Activated naive CD8-positive, alpha-beta T cell treated with anti-CD3 and anti-CD28 coated beads, Interleukin-2, amount 50 U/mL, for 16 hours (primary cell): Measurements from ENCODE around the gene HHIPL1.
"Not testable (repeated sequence)": the region's sequence is repeated elsewhere in the genome, so short reads cannot be mapped to it uniquely, and the experiment has no call there.

Source experiments
- DNase-seq: peaks from one replicate; pipeline ENCODE4 v3.0.0-alpha.2; 2020; ENCODE audit warnings: low read depth, low spot score

Gene HHIPL1

DNA sequence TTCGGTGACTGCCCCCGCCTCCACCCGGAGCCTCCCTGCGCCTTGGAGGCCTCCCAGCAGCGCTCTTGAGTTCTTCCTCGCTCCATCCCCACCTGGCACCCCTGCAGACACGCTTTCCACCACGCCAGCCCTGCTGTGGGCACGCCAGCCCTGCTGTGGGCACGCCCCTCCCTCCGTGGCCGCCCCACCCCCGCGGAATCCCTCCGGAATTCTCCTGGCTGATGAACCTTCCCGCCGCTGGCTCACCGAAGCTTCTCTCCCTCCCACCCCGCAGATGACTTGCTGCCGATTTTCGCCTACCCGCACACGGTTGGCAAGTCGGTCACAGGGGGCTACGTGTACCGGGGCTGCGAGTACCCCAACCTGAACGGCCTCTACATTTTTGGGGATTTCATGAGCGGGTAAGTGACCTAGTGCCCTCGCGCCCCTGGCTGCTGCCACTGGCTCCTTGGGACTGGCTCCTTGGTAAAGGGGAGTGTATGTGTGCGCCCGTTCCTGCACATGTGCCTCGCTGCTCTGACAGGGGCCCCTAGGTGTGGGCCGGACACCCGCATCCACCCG is 15.2 kb downstream of the HHIPL1 start:
- DNase-seq = no peak

DNA sequence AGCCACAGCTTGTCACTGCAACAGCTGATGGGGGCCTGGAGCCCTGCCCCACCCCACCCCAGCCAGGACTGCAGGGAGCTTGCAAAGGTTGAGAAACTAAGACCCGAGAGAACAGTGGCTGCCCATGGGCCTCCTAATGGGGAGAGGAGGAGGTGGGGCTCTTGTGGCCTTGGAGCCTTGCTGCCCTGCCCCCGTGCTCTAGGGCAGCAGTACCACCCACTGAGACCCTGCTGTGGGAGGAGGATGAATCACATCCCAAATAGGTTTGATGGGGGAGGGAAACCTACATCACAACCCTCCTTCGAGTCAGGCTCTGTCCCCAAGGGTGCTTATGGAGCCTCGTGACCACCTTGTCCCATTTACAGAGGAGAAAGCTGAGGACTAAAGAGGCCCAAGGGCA is 15.9 kb downstream of the HHIPL1 start:
- DNase-seq = no peak

DNA sequence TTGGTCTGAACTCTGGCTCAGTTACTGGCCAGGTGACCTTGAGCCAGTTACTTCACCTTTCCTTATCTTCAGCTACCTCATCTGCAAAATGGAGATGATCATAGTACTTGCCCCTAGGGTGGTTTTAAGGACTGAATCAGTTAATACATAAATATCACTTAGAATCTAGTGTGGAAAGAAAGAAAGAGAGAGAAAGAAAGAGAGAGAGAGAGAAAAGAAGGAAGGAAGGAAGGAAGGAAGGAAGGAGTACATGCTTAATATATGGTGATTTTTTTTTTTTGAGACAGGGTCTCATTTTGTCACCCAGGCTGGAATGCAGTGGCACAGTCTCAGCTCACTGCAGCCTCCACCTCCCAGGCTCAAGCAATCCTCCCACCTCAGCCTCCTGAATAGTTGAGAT is 16.3 kb downstream of the HHIPL1 start:
- DNase-seq = not testable (repeated sequence)

DNA sequence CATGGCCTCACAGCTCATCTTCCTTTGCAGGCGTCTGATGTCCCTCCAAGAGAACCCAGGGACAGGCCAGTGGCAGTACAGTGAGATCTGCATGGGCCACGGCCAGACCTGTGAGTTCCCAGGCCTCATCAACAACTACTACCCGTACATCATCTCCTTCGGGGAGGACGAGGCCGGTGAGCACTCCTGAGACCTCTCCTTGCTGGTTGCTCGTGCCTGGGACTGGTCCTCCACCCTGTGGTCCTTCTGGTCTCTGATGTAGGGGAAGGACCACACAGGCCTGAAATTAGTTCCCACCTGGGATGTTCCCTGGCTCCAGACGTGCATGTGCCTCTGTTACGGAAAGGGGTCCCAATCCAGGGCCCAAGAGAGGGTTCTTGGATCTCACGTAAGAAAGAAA is 17.9 kb downstream of the HHIPL1 start:
- DNase-seq = no peak

DNA sequence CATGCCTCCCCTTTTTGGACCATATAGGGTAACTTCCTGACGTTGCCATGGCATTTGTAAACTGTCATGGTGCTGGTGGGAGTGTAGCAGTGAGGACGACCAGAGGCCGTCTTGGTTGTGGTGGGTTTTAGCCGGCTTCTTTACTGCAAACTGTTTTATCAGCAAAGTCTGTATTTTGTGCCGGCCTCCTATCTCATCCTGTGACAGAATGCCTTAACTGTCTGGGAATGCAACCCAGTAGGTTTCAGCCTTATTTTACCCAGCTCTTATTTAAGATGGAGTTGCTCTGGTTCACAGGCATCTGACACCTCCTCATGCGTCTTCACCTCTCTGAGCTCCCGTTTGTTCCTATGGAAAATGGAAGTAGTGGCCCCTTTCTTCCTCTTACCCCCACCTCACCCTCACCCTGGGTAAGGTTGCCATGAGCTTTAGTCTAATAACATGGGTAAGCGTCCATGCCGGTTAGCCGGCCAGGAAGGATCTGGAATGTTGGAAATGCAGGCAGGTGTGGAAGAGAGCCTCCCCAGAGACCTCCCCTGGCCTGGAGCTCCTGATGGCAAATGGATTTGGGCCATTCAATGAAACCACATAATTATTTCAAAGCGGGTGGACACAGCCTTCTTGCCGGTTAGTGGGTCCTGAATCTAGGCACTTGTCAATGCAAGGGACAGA is 18.6 kb downstream of the HHIPL1 start:
- DNase-seq = no peak

DNA sequence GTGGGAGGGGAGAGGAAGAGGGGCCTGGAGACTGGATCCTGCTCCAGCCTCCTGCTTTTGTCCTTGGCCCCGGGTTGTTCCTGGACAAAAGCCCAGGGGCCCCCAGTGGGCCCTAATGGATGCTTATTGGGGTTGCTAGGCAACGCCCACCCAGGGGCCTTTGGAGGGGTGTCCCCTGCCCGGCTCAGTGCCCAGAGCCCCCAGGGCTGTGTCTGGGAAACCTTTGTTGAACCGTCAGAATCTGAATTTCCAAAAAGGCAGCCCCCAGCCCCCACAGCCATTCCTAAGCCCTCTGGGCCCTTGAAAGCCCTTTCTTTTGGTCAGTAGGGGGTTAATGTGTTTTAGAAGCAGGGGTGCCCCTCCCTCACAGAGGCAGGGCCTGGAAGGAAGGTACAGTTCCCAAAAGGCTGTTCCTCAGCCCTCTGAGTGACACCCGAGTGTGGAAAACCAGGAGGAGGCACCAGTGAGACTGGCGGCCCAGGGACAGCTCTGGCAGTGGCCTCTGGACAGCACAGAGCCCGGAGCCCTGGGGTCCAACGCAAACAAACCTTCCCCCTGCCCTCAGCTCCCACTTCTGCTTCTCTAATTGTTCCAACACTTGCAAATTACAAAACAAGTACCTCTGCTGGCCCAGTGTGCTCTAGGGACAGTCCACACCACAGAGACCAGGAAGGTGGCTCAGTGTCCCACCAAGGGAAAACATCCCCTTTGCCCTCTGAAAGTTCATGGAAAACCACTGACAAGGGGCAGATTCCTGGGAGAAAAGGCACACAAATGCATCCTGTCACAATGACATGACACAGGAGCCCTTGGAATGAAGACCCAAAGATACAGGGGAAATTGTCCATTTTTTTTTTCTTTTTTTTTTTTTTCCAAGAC is 19.4 kb downstream of the HHIPL1 start:
- DNase-seq = no peak

DNA sequence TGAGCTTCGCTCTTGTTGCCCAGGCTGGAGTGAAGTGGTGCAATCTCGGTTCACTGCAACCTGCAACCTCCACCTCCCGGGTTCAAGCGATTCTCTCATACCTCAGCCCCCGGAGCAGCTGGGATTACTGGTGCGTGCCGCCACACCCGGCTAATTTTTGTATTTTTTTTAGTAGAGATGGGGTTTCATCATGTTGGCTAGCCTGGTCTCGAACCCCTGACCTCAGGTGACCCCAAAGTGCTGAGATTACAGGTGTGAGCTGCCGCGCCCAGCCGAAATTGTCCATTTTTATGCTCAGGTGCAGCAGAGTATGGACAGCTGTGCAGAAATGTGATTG is 20.0 kb downstream of the HHIPL1 start:
- no peak for DNase-seq

DNA sequence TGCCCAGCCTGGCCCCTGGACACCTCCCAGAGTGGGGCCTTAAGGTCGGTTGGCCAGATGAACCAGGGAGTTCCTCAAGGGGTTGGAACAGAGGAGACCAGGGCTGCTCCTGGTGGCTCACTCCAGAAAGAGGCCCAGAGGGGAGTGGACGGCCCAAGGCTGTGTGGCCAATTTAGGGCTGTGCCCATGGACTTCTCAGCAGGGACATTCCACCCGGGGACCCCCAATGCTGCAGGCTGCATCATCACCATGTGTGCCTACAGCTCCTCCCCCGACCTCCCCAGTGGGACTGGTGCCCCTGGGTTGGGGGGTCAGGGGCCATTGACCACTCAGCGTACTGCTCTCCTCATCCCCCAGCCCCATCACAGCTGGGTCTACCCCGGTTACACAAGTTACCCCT is 21.6 kb downstream of the HHIPL1 start:
- DNase-seq = no peak

DNA sequence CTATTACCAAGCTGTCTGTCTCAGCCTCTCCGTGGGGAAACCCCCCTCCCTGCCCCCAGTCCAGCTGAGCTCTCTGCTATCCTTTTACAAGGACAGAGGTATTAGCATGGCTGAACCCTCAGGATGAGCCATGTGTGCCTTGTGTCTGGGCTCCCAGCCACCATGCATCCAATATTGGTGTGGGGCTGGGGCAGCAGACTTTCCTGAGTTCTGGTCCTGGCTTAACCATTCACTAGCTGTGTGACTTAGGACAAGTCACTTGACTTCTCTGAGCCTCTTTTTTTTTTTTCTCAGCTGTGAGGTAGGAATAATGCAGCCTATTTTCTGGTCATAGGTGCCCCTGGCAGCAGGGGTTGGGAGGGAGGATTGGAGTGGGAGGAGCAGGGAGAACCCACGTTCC is 22.1 kb downstream of the HHIPL1 start:
- DNase-seq = no peak

DNA sequence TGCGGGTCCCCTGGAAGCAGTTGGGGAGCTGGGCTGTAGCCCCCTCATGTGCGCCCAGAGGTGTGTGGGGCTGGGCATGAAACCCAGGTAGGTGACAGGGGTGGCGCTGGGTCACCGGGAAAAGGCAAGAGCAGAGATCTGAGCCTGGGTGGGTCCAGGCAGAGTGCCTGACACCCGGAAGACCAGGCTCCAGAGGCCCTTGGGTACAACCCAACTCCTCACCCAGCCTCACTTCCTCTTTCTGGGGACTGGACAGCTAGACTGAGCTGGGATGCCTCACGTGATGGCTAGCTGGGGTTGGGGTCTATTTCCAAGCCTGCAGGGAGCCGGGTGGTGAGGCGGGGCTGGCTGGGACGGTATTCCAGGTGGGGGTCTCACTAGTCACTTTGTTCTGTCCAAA is 22.9 kb downstream of the HHIPL1 start:
- DNase-seq = no peak

DNA sequence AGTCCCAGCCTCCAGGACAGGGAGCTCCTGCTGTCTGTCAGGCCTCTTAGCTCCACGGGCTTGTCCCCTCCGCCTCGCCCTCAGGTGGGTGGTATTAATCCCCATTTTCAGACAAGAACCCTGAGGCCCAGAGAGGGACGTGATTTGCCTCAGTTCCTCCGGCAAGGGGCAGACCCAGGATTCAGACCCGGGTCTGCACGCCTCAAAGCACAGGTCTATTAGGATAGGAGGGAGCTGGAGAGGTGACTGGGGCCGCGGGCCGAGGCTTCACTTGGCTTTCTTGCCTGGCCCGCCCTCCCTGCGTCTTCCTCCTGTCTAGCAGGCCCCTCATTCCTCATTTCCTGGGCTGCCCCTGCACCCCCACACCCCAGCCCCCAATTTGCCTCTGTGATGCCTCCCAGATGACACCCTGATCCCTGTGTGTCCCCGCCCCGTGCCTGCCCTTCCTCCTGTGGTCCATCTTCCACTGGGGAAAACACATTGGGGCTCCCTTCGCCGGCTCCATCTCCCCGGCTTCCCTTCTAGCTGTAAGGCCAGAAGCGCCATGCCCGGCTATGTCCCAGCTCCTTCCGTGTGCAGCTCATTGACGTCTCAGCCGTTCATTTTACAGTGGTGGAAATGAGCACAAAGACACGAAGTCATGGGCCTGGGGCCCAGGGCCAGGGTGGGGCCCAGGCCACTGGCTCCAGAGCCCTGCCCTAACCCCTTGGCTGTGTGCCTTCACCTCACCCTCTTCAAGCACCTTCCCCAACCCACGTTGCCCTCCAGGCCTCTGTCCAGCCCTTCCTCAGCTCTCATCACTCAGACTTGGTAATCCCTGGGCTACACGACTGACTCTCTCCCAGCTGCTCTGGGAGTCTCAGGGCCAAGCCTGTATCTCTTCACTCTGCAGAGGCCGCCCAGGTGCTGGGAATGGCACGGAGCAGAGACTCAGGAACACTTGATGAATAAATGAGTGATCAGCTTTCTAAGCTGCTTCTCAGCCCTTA is 23.7 kb downstream of the HHIPL1 start:
- DNase-seq = no peak

DNA sequence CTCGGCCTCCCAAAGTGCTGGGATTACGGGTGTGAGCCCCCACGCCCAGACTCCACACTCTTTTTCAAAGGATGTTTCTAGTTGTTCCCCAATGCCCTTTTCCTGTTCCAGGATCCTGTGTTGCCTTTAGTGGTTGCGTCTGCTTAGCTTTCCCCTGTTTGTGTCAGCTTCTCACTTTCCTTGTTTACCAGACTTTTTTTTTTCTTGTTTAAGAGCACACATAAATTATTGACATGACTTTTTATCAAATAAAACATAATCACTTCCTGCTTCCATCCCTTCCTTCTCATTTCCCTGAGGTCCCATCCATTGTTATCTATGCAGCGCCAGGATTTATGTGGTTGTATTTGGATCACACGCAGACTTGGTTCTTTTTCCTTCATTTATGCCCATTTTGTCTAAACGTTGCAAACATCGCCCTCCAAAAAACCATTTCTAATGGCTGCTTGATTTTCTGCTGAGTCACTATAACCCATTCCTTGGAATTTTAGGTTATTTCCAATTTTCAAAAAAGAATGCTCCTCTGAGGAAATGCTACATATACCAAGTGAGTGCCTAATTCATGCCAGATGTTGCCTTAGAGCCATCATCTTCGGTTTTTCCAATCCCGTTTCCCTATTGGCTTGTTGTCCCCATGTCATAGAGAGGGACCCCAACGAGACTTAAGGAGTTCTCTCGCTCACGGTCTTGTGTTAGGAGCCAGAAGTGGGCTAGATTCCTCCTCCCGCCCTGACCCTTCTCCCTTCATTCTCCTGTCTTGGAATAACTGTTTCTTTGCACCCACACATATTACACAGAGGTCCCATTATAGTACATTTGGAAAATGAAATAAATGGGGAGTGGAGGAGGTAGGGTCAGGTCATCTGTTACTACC is 25.7 kb downstream of the HHIPL1 start:
- no peak for DNase-seq

DNA sequence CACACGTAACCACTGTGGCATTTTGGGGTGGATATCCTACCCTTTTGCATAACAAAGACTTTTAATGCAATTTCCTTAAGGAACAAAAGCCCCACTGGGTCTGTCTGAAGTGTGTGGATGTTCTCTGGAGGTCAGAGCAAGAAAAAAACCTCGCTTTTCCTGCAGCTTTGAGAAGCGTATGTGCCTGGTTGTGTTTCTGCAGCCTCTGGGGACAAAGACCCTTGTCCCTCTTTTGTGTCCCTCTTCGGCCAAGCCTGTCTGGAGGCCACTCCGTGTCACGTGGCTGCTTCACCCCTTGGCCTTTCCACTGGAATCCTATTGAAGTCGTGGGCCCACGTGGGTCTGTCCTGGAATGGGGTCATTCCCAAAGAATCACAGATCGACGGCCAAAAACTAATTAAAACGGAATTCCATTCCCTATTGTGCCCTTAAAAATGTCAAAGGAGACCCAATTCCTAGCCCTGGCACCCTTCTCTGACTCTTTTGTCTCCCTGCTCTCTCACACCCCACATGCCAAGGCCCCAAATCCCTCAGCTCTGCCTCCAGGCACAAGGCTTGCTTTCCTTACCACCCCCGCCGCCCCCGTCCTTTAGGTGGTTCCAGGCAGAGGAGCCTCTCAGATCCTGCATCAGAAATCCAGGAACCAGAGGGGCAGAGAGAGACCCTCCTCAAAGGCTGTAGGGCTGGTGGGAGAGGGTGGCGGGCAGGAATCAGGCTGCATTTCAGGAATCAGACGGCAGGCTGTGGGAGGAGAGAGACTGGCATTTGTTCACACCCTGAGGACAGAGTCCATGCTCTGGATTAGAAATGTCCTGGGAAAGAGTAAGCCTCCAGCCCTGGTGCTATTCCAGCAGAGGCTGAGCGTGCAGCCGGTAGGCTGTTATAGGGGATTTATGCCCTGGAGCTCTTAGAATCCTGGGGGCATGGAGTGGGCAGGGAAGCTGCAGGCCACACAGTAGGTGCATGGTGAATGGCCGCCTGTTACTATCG is 26.6 kb downstream of the HHIPL1 start:
- no peak for DNase-seq

DNA sequence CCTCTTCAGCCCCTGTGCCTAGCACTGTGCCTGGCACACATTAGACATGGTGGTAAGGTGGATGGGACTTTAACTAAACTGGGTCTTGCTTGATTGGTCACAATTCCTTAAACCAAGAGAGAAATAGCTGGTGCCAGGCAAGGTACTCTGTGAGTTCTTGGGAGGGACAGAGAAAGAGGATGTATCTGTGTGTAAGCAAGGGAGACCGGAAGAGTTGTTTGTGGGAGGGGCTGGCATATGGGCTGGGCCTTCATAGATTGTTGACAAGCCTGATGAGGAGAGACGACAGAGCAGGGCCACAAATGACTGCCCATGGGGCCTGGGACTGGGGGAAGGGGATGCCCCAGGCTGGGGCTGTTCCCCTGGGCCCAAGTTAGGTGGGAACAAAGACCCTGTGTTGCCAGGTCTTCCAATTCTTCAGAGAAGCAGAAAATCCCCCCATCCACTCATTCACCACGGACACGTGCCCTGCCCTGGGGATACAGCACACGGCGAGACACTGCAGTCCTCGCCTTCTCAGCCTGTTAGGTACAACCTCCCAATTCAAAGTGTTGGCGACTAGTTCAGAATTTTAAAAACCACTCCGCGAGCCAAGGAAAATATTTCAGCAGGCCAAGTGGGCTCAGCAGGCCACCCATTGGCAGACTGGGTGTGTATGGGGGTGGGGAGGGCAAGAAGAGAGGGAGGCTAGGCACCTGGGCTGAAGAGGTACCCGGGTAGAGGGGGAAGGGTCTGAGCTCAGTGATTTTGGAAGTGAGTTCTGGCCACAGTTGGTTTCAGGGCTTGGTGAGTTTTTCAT is 27.8 kb downstream of the HHIPL1 start:
- no peak for DNase-seq

DNA sequence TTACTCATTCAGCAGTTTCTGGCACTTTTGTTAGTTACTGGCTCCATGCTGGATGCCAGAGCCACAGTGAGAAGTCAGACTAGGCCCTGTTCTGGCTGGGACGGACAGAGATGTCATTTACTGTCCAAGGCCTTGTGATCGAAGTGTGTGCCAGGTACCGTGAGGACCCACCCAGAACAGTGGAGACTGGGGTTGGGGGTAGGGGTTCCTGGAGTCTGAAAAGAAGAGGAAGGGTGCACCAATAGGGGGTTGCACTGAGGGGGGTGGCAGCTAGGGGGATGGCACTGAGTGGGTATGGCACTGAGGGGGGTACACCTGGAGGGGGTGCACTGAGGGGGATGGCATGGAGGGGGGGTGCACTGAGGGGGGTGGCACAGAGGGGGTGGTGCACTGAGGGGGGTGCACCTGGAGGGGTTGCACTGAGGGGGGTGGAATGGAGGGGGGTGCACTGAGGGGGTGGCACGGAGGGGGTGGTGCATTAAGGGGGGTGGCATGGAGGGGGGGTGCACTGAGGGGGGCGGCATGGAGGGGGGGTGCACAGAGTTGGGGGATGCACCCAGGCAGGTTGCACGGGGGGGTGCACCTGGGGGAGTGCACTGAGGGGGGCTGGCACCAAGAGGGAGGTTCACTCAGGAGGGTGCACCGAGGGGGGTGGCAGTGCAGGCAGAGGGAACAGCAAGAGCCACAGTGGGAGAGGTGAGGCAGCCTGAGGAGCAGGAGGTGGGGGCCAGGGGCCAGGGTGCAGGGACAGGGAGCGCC is 28.6 kb downstream of the HHIPL1 start:
- no peak for DNase-seq

DNA sequence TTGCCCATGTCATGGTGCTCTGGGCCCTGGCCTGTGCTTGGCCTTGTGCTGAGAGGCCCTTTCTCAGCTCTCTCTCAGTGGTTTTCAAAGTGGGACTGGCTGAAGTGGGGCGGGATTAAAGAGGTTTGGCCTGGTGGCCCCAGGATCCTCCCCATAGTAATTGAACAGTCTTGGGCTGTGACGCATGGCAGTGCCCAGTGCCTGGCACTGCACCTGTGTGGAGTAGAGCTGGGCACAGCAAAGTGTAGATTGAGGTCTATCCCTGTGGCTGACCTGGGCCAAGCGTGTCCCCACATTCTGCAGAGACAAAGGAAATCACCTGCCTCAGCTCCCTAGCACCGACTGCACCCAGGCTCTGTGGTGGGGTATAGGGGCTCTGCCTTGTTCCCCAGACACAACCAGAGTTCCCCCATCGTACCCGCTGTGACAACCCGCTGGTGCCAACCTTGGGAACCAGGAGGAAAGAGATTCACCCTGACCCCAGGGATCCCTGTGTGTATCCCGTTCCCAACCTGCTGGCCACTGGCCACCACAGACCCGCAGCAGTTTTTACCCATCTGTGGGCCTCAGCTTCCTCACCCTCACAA is 29.2 kb downstream of the HHIPL1 start:
- DNase-seq = no peak

DNA sequence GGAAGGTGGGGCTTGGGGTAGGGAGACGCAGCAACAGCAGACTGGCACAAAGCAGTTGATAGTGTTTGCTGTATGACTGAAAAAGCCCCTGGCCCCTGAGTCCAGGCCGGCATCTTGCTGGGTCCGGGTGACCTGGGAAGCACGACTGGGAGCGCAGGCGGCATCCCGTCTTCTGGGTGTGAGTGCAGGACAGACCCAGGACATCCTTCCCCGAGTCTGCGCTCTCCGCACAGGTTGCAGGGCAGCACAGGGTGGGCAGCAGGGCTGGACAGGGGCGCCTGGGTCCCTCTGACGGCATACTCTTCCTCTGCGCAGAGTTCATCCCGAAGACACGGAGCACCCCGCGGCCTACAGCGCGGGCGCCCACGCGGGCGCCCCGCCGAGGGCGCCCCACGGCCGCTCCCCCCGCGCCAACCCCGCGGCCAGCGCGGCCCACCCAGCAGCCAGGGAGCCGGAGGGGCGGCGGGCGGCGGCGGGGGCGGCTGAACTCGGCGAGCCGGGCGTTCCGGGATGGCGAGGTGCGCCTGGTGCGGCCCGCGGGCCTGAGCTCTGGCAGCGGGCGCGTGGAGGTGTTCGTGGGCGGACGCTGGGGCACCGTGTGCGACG is 29.9 kb downstream of the HHIPL1 start:
- no peak for DNase-seq
